Calu3 (cell line): Measurements from ENCODE around the gene ZNF143. TPM values are rescaled to one million over a fixed set of nuclear protein-coding genes. Genes with fewer than 3 reads are reported as not detected.
"Not testable (repeated sequence)": the region's sequence is repeated elsewhere in the genome, so short reads cannot be mapped to it uniquely, and the experiment has no call there.

Experiments used
- BruUV-seq: library from RNA; stranded (reverse); fragments of 400-500 nt; replicated peaks from 2 replicates; lab custom pipeline; 2021; lab: Mats Ljungman, UMichigan
- CTCF ChIA-PET: fragments of 300-600 bp; sonication (Branson Sonifier 250); formaldehyde crosslinking; loops from one replicate; lab custom pipeline; 2022; ENCODE audit warnings: antibody characterized with exemption; lab: Charles Lee
- DNase-seq: peaks from one replicate; pipeline ENCODE4 v3.0.0; 2022
- H3K27ac Mint-ChIP-seq: one replicate; pipeline ENCODE4 v1.8.0; 2022; ENCODE audit warnings: mixed read lengths; ENCODE audit not compliant: unreplicated experiment
- H3K27me3 Mint-ChIP-seq: one replicate; pipeline ENCODE4 v1.8.0; 2022; ENCODE audit warnings: mixed read lengths; ENCODE audit not compliant: unreplicated experiment
- H3K36me3 Mint-ChIP-seq: one replicate; pipeline ENCODE4 v1.8.0; 2022; ENCODE audit warnings: mild to moderate bottlenecking, moderate library complexity, mixed read lengths; ENCODE audit not compliant: insufficient read depth, unreplicated experiment
- H3K4me1 Mint-ChIP-seq: one replicate; pipeline ENCODE4 v1.8.0; 2022; ENCODE audit warnings: mild to moderate bottlenecking, low read depth, mixed read lengths; ENCODE audit not compliant: unreplicated experiment
- H3K4me3 Mint-ChIP-seq: one replicate; pipeline ENCODE4 v1.8.0; 2022; ENCODE audit warnings: mild to moderate bottlenecking, low read depth, moderate library complexity, mixed read lengths; ENCODE audit not compliant: unreplicated experiment
- H3K9me3 Mint-ChIP-seq: one replicate; pipeline ENCODE4 v1.8.0; 2022; ENCODE audit warnings: low read depth, mixed read lengths; ENCODE audit not compliant: unreplicated experiment
- intact Hi-C: fragments of 100-400 bp; cut with micrococcal nuclease; formaldehyde crosslinking; loops from one replicate; pipeline ENCODE4 v1.10.0; 2022; ENCODE audit not compliant: unreplicated experiment
- total RNA-seq: library from RNA; stranded (reverse); gene quantifications from 2 replicates; pipeline ENCODE4 v1.2.3, GENCODE V29; 2022
- TF ChIP-seq, protein P1 (sequence below): fragments of 200-600 bp; IDR thresholded peaks from one replicate; pipeline ENCODE4 v1.8.0; 2022; ENCODE audit warnings: antibody characterized with exemption; ENCODE audit not compliant: unreplicated experiment

Gene ZNF143
- total RNA-seq, 1 experiment from 2014 or later, result 28.7 TPM

DNA sequence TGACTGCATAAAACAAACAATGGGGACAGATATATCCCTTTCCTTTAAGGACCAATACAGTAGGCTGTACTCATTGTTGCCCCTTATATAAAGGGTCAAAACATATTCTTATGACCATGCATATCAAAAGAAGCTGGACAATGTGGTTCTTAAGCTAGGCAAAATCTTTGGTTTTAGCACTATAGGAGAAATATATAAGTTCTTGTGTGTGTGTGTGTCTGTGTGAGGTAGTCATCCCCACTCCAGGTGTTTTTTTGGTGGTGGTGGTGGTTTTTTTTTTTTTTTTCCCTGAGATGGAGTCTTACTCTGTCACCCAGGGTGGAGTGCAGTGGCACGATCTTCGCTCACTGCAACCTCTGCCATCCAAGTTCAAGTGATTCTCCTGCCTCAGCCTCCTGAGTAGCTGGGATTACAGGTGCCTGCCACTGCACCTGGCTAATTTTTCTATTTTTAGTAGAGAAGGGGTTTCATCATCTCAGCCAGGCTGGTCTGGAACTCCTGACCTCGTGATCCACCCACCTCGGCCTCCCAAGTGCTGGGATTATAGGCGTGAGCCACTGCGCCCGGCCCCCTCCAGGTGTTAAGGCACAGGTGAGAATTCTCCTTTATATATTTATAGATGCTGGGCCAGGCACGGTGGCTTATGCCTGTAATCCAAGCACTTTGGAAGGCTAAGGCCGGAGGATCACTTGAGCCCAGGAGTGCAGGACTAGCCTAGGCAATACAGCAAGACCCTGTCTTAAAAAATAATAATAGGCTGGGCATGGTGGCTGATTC is 12.0 kb upstream of the ZNF143 start:
- H3K36me3 Mint-ChIP-seq, result peaks cover 23% of the 10 kb centered on the region
- H3K4me1 Mint-ChIP-seq, result no peaks in the 10 kb centered on the region
- intact Hi-C loops, result no loop called here
- no peak overlapping the region for H3K4me3 Mint-ChIP-seq
- BruUV-seq, result no TSS peak
- no peaks in the 10 kb centered on the region for H3K27me3 Mint-ChIP-seq
- TF ChIP-seq, protein P1, sequence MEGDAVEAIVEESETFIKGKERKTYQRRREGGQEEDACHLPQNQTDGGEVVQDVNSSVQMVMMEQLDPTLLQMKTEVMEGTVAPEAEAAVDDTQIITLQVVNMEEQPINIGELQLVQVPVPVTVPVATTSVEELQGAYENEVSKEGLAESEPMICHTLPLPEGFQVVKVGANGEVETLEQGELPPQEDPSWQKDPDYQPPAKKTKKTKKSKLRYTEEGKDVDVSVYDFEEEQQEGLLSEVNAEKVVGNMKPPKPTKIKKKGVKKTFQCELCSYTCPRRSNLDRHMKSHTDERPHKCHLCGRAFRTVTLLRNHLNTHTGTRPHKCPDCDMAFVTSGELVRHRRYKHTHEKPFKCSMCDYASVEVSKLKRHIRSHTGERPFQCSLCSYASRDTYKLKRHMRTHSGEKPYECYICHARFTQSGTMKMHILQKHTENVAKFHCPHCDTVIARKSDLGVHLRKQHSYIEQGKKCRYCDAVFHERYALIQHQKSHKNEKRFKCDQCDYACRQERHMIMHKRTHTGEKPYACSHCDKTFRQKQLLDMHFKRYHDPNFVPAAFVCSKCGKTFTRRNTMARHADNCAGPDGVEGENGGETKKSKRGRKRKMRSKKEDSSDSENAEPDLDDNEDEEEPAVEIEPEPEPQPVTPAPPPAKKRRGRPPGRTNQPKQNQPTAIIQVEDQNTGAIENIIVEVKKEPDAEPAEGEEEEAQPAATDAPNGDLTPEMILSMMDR, result no peak
- CTCF ChIA-PET, result interaction anchor here (0.8 kb wide), 1 partner anchor 9 kb away, joined by 5 read pairs; no protein-coding TSS in a partner anchor
- H3K27ac Mint-ChIP-seq, result no peak overlapping the region
- no peak for DNase-seq
- no peaks in the 10 kb centered on the region for H3K9me3 Mint-ChIP-seq

DNA sequence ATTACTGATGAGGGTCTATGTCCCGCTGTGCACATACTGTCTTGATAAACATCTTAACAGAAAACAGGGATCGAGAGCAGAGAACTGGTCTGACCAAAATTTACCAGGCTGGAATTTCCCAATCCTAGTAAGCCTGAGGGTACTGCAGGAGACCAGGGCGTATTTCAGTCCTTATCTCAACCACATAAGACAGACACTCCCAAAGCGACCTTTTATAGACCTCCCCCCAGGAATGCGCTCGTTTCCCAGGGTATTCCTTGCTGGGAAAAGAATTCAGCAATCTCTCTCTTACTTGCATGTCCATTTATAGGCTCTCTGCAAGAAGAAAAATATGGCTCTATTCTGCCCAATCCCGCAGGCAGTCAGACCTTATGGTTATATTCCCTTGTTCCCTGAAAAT is 8.8 kb upstream of the ZNF143 start:
- CTCF ChIA-PET, result interaction anchor here (0.6 kb wide), 1 partner anchor 113 kb away, joined by 3 read pairs; no protein-coding TSS in a partner anchor
- H3K4me1 Mint-ChIP-seq, H3K4me3 Mint-ChIP-seq, H3K27me3 Mint-ChIP-seq, intact Hi-C loops, DNase-seq, H3K9me3 Mint-ChIP-seq, BruUV-seq, H3K27ac Mint-ChIP-seq: not testable (repeated sequence)
- H3K36me3 Mint-ChIP-seq, result peaks cover 18% of the 10 kb centered on the region

DNA sequence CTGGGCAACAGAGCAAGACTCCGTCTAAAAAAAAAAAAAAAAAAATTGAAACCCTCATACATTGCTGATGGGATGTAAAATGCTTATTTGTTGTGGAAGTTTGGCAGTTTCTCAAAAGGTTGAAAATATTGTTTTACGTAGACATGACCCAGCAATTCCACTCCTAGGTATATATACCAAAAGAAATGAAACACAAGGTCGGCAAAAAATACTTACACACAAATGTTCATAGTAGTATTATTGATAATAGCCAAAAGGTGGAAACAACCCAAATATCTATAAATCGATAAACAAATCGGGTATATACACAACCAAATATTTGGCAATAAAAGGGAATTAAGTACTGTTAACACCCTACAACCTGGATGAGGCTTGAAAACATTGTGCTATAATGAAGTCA is 5.1 kb upstream of the ZNF143 start:
- Mint-ChIP-seq H3K4me1 (no peaks in the 10 kb centered on the region), H3K27ac (peak overlapping the region; percentile 35), H3K4me3 (no peak overlapping the region), H3K27me3 (no peaks in the 10 kb centered on the region), H3K36me3 (peaks cover 35% of the 10 kb centered on the region), H3K9me3 (no peaks in the 10 kb centered on the region)
- CTCF ChIA-PET, result no interaction called here
- no peak for DNase-seq
- BruUV-seq, result no TSS peak
- intact Hi-C loops, result no loop called here
- TF ChIP-seq, protein P1, result no peak

DNA sequence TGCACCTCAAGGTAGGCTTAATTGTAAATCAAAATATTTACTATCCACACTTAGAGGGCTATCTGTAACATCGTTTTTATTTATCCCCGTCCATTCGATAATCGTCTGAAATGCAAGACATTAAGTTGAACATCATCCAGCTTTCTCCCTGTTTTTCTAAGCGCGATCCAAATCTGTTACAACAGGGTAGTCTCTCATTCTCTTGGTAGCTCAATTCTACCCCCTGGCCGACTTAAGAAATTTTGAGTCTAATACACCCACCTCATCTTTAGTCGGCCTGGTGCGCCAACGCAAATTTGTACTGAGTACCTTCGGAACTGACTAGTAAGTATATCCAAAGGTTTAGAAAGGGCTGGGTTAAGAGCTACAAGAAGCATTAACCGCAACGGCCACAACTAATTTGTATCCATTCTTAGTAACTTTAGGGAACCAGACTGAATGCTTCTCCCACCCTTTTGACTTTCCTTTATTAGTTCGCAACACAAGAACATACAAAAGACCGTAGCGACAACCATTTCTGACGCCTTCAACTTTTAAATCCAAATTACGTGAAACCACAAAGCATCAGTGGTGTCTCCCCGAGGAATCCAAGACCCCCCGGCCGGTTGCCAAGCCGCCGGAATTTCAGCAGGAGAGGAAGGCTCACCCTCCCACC is 1.0 kb upstream of the ZNF143 start:
- Mint-ChIP-seq H3K4me1 (peaks cover 13% of the 10 kb centered on the region), H3K36me3 (peaks cover 44% of the 10 kb centered on the region), H3K4me3 (peak overlapping the region; percentile 98), H3K27ac (peak overlapping the region; percentile 100), H3K27me3 (no peaks in the 10 kb centered on the region), H3K9me3 (no peaks in the 10 kb centered on the region)
- CTCF ChIA-PET, result interaction anchor here (0.5 to 1.8 kb wide), 7 partner anchors 9 to 218 kb away, joined by 3 to 6 read pairs (median 4); no protein-coding TSS in a partner anchor
- TSS peak; percentile 92 for BruUV-seq
- intact Hi-C loops, result loop anchor here (2.0 to 5.0 kb wide), 2 partner anchors 53 to 111 kb away; no protein-coding TSS in a partner anchor
- DNase-seq, result peak; percentile 15
- TF ChIP-seq, protein P1, result no peak
